ENCODE data around the gene SMO. TPM values are rescaled to one million over a fixed set of nuclear protein-coding genes. Genes with fewer than 3 reads are reported as not detected.

Gene SMO
- total RNA-seq, 1 experiment from 2014 or later, result 2.9 TPM

DNA sequence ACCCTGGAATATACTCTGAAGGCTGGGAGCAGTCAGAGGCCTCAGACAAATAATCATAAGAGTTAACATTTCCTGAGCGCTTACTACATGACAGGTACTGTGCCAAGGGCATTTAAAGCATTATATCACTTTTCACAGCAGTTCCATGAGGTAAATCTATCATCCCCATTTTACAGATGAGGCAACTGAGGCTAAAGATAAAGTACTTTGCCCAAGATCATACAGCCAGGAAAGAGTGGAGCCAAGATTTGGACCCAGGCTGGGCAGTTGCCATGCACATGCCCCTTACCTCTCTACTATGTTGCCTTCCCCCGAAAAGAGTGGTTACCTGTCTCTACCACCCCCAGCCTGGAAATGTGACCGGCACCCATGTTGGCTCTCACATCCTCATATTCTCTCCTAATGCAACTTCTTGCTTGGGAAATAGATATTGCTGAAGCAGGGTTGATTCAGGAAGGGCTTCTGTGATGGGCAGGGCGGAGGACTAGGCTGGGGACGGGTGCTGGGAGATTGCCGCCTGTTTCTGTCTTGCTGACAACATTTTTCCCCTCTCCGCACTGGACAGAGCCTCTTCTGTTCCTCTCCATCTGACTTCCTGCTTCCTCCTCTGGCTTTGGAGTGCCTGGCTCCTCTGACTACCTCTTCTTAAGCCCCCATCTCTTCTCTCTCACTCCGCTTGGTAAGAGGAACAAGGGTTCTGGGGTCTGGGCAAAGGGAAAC, 13.8 kb downstream of the SMO start:
- no peaks in the 10 kb centered on the region for H3K27me3 ChIP-seq (ENCODE audit: control insufficient read depth, insufficient read depth, low read length)
- no TSS peak for BruUV-seq (replicated peaks)
- in situ Hi-C loops (cut with HindIII; ENCODE audit: low pct_unique_long_range_greater_than_20kb, low sequenced_read_pairs), result no loop called here
- H3K36me3 ChIP-seq (ENCODE audit: control insufficient read depth, insufficient read depth, low read length), result no peaks in the 10 kb centered on the region
- TF ChIP-seq, protein P1, sequence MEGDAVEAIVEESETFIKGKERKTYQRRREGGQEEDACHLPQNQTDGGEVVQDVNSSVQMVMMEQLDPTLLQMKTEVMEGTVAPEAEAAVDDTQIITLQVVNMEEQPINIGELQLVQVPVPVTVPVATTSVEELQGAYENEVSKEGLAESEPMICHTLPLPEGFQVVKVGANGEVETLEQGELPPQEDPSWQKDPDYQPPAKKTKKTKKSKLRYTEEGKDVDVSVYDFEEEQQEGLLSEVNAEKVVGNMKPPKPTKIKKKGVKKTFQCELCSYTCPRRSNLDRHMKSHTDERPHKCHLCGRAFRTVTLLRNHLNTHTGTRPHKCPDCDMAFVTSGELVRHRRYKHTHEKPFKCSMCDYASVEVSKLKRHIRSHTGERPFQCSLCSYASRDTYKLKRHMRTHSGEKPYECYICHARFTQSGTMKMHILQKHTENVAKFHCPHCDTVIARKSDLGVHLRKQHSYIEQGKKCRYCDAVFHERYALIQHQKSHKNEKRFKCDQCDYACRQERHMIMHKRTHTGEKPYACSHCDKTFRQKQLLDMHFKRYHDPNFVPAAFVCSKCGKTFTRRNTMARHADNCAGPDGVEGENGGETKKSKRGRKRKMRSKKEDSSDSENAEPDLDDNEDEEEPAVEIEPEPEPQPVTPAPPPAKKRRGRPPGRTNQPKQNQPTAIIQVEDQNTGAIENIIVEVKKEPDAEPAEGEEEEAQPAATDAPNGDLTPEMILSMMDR (IDR thresholded peaks at IDR 0.05), result no peak
- TF ChIP-seq POLR2AphosphoS5 (IDR thresholded peaks at IDR 0.05; ENCODE audit: low read depth, low read length) (no peak), SIN3A (IDR thresholded peaks at IDR 0.05; ENCODE audit: borderline replicate concordance, insufficient read depth, low read depth, low read length) (no peak), TCF7L2 (IDR thresholded peaks at IDR 0.05; ENCODE audit: low read depth, low read length) (no peak)
- TF ChIP-seq, protein P2, sequence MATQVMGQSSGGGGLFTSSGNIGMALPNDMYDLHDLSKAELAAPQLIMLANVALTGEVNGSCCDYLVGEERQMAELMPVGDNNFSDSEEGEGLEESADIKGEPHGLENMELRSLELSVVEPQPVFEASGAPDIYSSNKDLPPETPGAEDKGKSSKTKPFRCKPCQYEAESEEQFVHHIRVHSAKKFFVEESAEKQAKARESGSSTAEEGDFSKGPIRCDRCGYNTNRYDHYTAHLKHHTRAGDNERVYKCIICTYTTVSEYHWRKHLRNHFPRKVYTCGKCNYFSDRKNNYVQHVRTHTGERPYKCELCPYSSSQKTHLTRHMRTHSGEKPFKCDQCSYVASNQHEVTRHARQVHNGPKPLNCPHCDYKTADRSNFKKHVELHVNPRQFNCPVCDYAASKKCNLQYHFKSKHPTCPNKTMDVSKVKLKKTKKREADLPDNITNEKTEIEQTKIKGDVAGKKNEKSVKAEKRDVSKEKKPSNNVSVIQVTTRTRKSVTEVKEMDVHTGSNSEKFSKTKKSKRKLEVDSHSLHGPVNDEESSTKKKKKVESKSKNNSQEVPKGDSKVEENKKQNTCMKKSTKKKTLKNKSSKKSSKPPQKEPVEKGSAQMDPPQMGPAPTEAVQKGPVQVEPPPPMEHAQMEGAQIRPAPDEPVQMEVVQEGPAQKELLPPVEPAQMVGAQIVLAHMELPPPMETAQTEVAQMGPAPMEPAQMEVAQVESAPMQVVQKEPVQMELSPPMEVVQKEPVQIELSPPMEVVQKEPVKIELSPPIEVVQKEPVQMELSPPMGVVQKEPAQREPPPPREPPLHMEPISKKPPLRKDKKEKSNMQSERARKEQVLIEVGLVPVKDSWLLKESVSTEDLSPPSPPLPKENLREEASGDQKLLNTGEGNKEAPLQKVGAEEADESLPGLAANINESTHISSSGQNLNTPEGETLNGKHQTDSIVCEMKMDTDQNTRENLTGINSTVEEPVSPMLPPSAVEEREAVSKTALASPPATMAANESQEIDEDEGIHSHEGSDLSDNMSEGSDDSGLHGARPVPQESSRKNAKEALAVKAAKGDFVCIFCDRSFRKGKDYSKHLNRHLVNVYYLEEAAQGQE (IDR thresholded peaks at IDR 0.05; ENCODE audit: insufficient read depth in 1 of 2, low read depth in 2 of 2, low read length in 1 of 2), result no peak
- ChIA-PET CTCF (no interaction called here), POLR2A (no interaction called here)
- intact Hi-C loops (cut with micrococcal nuclease; ENCODE audit: unreplicated experiment), result no loop called here
- ATAC-seq (no peak), DNase-seq (ENCODE audit: low read depth, low spot score) (no peak)
- H3K4me1 ChIP-seq (ENCODE audit: control insufficient read depth, insufficient read depth, low read length), result no peaks in the 10 kb centered on the region
- H3K4me3 ChIP-seq (ENCODE audit: low read depth in 2 of 2, low read length in 2 of 2), result no peak overlapping the region
- no peaks in the 10 kb centered on the region for H3K9me3 ChIP-seq (ENCODE audit: control insufficient read depth, insufficient read depth, low read depth, low read length)
- no peak overlapping the region for H3K27ac ChIP-seq (ENCODE audit: low read length)

DNA sequence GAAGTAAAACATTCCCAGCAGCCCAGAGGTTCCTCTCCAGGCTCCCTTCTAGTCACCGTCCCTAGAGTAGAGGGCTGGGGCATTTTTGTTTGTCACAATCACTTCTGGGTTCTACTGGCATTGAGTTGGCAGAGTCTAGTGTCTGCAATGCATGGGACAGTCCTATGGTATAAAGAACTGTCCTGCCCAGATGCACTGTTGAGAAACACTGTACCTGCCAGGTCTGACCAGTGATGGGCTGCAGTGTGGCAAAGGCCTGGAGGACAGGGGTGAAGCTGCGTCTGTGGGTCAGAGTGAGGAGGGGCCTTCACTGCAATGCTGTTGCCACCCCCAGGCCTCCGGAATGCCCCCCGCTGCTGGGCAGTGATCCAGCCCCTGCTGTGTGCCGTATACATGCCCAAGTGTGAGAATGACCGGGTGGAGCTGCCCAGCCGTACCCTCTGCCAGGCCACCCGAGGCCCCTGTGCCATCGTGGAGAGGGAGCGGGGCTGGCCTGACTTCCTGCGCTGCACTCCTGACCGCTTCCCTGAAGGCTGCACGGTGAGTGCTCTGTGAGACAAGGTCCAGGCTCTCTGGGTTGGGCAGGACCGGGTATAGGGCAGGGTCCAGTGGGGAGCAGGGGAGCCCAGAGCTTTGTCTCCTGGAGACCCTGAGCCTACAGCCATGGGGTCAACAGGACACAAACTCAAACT, 14.8 kb downstream of the SMO start:
- ChIA-PET CTCF (no interaction called here), POLR2A (no interaction called here)
- no peaks in the 10 kb centered on the region for H3K9me3 ChIP-seq (ENCODE audit: control insufficient read depth, insufficient read depth, low read depth, low read length)
- no peak overlapping the region for H3K4me3 ChIP-seq (ENCODE audit: low read depth in 2 of 2, low read length in 2 of 2)
- H3K4me1 ChIP-seq (ENCODE audit: control insufficient read depth, insufficient read depth, low read length), result no peaks in the 10 kb centered on the region
- H3K36me3 ChIP-seq (ENCODE audit: control insufficient read depth, insufficient read depth, low read length), result no peaks in the 10 kb centered on the region
- ATAC-seq (peak; percentile 63), DNase-seq (ENCODE audit: low read depth, low spot score) (no peak)
- intact Hi-C loops (cut with micrococcal nuclease; ENCODE audit: unreplicated experiment) (no loop called here), in situ Hi-C loops (cut with HindIII; ENCODE audit: low pct_unique_long_range_greater_than_20kb, low sequenced_read_pairs) (no loop called here)
- H3K27me3 ChIP-seq (ENCODE audit: control insufficient read depth, insufficient read depth, low read length), result no peaks in the 10 kb centered on the region
- TF ChIP-seq TCF7L2 (IDR thresholded peaks at IDR 0.05; ENCODE audit: low read depth, low read length) (no peak), POLR2AphosphoS5 (IDR thresholded peaks at IDR 0.05; ENCODE audit: low read depth, low read length) (no peak), SIN3A (IDR thresholded peaks at IDR 0.05; ENCODE audit: borderline replicate concordance, insufficient read depth, low read depth, low read length) (no peak)
- TF ChIP-seq, protein P1 (IDR thresholded peaks at IDR 0.05), result no peak
- TF ChIP-seq, protein P2 (IDR thresholded peaks at IDR 0.05; ENCODE audit: insufficient read depth in 1 of 2, low read depth in 2 of 2, low read length in 1 of 2), result no peak
- BruUV-seq (replicated peaks), result no TSS peak
- no peak overlapping the region for H3K27ac ChIP-seq (ENCODE audit: low read length)
